ENCODE results near the gene C10orf95. TPM values are rescaled to one million over a fixed set of nuclear protein-coding genes. Genes with fewer than 3 reads are reported as not detected.

The C10orf95 gene
- total and polyA plus RNA-seq, 2 experiments from 2014 or later: 0.69 to 1.1 TPM

- TF ChIP-seq ZNF462 (CRISPR knock-in tag; IDR thresholded peaks at IDR 0.05) (no peak), ETS1 (IDR thresholded peaks at IDR 0.05) (no peak), STAT1 (IDR thresholded peaks at IDR 0.05; ENCODE audit: unreplicated experiment) (no peak), ZNF331 (CRISPR knock-in tag; IDR thresholded peaks at IDR 0.05; ENCODE audit: low read depth) (no peak), CREB1 (CRISPR knock-in tag; IDR thresholded peaks at IDR 0.05; ENCODE audit: low read depth) (no peak), ZNF114 (CRISPR knock-in tag; IDR thresholded peaks at IDR 0.05) (no peak), NANOG (IDR thresholded peaks at IDR 0.05; ENCODE audit: borderline replicate concordance) (no peak), EZH2 (IDR thresholded peaks at IDR 0.05; ENCODE audit: low read depth, unreplicated experiment) (no peak), CTCF (conservative IDR thresholded peaks at IDR 0.05; ENCODE audit: low read depth in 2 of 2) (no peak)
Observed at GRCh38 chr10:102465466-102465865, 14.1 kb upstream of the C10orf95 start (continued).
